ENCODE results near the gene PIM3.

GRCh38 chr22:49928555-49929210 is 31.9 kb upstream of the PIM3 start:
- TF ChIP-seq, protein P1, sequence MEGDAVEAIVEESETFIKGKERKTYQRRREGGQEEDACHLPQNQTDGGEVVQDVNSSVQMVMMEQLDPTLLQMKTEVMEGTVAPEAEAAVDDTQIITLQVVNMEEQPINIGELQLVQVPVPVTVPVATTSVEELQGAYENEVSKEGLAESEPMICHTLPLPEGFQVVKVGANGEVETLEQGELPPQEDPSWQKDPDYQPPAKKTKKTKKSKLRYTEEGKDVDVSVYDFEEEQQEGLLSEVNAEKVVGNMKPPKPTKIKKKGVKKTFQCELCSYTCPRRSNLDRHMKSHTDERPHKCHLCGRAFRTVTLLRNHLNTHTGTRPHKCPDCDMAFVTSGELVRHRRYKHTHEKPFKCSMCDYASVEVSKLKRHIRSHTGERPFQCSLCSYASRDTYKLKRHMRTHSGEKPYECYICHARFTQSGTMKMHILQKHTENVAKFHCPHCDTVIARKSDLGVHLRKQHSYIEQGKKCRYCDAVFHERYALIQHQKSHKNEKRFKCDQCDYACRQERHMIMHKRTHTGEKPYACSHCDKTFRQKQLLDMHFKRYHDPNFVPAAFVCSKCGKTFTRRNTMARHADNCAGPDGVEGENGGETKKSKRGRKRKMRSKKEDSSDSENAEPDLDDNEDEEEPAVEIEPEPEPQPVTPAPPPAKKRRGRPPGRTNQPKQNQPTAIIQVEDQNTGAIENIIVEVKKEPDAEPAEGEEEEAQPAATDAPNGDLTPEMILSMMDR (IDR thresholded peaks at IDR 0.05; ENCODE audit: borderline replicate concordance, extremely low read depth, low read length, poor library complexity, severe bottlenecking), result no peak
- no peak for TF ChIP-seq EZH2 (IDR thresholded peaks at IDR 0.05; ENCODE audit: borderline replicate concordance, low read depth, low read length, severe bottlenecking)
